NCI-H345 treated with DMSO at 0.1 percent for 48 hours (cell line): ENCODE measurements around the gene TRAF3IP1.
"Not testable (repeated sequence)": the region's sequence is repeated elsewhere in the genome, so short reads cannot be mapped to it uniquely, and the experiment has no call there.

ENCODE experiments used
- DNase-seq: peaks from one replicate; lab custom pipeline; 2025; ENCODE audit not compliant: unreplicated experiment; lab: John Stamatoyannopoulos, UW

TRAF3IP1 gene

DNA sequence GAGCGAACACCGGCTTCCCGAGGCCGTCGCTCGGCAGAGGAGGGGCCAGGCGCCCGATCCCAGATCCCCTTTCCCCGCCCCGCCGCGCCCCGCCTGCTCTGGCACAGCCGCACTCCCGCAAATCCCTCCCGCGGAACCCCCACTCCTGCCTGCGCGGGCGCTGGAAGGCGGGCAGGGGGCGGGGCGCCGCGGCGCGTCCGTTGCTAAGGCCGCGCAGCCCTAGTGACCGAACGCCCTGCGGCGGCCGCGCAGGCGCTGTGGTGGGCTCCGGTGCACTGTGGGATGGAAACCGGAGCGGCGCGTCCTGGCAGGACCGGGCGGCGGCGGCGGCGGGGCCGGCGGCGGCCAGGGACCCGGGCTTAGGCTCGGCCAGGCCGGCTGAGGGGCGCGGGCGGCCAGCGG lies at the start of gene TRAF3IP1:
Gene TRAF3IP1, plus strand, starts transcription at position 273 of the 402 bp plus-strand sequence. CDS start 145 bp downstream, outside the sequence.
- DNase-seq = peak; percentile 80

DNA sequence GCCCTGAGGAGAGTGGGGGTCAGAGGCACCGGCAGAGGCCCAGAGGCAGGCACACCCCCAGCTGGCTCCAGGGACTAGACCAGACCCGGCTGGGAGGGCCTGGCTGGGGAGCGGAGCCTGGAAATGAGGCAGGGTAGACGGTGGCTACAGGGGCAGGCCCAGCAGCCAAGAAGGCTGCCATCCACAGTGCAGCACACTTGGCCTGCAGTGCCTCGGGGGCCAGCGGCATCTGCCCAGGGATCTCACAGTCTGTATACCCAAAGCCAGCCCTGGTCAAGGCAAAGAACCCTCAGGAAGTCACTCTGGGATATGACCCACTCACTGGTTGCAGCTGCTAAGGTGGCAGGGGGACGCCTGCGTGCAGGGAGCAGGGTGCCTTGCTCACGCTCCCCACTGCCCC lies 49.7 kb upstream of the TRAF3IP1 start:
- no peak for DNase-seq

DNA sequence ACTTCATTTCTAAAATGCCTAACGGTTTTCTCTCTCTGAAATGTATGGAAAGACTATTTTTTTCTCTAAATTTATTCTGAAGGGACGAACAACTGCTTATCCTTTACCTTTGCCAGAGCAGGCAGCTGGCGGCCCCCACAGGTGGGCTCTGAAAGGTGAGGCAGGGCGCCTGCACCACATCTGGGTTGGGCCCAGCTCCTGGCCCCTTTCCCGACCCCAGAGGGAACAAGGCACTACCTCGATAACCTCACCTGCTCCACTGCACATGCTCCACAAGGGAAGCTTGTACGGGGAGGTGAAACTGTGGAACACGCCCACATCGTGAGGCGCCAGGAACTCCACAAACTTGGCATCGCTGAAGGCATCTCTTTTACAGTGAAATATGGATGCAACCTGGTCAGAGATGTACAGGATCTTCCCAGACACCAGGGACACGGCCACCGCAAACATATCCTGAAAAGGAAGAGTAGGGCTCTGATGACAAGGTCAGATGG lies 49.2 kb upstream of the TRAF3IP1 start:
- DNase-seq = no peak

DNA sequence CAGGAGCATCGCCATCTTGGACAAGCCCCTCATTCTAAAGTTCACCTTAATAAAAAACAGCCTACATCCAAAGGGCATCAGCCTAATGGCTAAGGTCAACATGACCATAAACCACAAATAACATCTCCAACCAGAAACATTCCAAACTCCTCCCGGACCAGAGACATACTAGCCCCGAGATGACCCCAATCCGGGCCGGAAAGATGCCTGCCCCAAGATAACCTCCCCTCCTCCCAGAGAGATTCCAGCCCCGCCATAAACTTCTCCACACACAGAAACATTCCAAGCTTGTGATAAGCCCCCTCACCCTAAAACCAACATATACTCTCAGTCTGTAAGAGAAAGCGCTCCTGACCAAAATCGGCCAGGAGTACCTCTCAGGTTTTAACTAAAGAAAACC lies 48.6 kb upstream of the TRAF3IP1 start:
- not testable (repeated sequence) for DNase-seq

GRCh38 chr2:238272156-238272555 lies 48.2 kb upstream of the TRAF3IP1 start:
- no peak for DNase-seq

DNA sequence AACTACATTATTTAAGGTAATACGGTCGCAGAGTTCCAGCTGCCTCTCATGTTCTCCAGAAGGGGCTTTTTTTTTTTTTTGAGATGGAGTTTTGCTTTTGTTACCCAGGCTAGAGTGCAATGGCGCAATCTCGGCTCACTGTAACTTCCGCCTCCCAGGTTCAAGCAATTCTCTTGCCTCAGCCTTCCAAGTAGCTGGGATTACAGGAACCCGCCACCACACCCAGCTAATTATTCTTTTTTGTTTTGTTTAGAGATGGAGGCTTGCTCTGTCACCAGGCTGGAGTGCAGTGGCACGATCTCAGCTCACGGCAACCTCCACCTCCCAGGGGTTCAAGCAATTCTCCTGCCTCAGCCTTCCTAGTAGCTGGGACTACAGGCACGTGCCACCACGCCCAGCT lies 46.9 kb upstream of the TRAF3IP1 start:
- not testable (repeated sequence) for DNase-seq

DNA sequence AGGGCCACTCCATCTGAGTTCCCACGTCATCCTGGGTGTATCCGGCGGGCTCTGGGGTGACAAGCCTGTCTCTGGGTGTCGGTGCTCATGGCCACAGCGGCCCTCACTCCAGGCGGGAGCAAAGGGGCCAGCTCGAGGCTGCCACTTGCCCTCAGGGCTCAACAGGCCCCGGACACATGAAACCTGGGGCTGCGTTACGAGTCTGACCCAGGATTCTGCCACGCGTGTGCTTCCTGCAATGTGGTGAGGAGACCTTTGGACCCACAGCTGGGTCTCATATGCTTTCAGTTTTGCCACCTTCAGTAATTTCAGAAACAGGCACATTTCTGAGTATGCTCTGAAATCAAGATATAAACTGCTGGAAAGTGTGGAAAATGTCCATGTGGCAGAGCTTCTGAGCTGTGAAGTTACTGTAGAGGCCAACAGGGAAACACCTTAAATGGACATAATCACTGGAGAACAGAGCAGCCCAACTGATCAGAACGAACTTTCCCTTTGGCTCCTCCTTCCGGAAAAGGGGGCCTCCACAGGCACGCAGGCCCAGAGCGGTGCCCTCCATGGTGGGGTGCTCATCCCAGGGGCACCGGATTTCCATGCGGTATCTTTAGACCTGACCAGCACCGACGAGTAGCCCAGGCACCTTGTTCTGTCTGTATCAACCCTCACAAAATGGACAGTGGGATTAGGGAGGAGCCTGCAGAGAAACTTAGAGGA lies 46.0 kb upstream of the TRAF3IP1 start:
- DNase-seq = no peak

DNA sequence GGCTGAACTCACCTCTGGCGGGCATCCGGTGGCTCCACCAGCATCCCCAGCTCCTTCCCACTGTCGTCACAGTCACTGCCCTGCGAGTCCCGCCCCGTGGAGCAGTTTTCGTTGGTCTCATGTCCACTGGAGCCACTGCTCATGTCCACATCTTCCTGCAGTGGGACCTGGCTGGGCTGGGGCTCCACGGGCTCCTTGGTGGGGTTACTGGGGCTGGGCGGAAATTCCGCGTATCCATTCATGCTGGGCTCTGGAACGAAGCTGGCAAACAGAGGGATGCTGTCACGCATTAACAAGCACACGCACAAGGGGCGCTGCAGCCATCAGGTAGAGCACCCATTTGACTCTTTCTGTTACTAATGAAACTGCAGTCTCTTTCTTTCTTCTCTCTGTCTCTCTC lies 42.6 kb upstream of the TRAF3IP1 start:
- DNase-seq = no peak

DNA sequence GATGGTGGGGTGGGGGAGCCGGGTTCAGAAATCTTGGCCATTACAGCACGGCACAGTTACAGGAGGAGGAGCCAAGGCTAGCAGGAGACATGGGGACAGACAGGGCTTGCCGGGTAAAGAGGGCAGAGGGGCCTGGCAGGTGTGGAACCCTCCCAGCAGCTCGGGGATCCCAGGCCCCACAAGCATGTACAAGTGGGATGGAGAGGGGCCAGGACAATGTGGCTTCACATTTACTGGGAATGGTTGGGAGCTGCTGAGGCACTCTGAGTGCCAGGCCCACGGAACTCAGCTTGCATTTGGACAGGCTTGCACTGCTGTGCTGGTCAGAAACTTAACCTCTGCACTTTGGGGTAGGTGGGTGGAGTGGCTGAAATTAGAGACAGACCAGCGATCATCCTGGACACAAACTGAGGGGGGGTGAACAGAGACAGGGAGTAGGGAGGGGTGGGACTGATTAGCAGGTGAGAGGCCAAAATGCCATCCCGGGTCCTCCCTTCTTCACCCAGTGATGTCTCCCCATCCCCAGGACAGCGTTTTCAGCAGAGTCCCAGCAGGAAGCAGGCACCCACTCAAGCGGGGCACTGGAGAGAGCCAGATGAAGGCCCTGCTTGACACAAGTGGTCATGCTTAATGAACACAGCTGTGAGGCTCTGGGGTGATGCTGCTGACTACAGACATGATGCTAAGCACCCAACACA lies 41.5 kb upstream of the TRAF3IP1 start:
- DNase-seq = no peak

GRCh38 chr2:238279324-238279682 lies 41.0 kb upstream of the TRAF3IP1 start:
- no peak for DNase-seq

GRCh38 chr2:238280083-238280825 lies 40.1 kb upstream of the TRAF3IP1 start:
- DNase-seq = no peak

DNA sequence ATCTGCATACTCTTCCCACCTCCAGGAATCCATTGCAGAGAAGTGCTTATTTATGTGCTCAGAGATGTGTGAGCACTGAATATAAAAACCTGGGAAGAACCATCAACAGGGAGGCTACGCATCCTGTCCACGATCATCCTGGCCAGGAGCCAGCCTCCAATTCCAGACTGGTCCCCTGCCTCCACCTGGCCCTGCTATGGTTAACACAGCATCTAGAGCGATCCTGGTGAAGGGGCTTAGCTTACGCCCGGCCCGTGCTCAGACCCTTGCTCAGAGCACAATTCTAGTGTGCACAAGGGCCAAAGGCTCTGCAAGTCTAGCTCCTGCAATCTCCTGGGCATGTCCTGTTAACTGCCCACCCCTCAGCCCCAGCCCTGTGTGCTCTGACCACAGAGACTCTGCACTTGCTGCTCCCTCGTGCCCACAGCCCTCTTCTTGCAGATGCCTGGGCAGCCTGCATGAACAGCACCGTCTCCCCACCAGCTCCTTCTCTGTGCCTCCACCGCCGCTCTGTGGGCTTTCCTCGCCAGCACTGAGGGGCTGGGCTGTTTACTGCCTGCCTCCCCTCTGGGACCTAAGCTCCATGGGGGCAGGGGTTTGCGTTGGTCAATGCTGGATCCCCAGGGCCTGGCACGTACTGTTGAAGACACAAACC lies 38.4 kb upstream of the TRAF3IP1 start:
- no peak for DNase-seq

DNA sequence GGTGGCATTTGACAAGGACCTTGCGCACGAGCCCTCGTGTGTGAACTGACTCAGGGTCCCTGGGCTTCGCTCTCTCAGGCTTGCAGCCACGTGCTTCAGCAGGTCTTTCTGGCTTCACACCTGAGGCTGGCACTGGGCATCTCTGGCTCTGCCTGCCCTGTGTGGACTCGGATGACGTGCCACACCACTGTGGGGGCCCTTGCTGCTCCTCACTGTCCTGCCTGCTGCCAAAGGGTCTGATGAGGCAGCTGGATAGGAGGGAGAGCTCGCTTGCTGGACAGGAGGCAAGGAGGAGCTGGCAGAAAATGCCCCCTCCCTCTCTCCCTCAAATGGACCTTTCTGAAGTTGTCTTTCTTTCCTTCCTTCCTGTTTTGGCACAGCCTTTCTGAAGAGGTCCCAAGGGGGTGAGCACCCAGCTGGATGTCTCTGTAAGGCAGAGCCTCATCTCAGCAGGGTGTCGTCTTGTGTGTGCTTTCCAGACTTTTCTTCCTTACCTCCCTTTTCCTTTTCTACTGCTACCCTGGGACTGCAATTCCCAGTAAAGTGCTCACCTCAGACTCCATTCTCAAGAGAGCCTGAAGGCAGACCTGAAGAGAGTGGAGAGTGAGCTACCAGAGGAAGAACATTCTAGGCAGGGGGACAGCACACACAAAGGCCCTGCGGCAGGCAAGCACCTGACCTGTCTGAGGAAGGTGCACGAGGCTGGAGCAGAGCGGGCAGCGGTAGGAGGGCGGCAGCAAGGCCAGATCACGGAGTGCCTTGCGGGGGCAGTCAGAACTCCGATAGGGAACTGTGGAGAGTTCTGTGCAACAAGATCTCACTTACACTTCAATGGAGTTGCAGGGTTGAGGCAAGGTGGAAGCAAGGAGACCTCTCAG lies 37.2 kb upstream of the TRAF3IP1 start:
- DNase-seq = no peak

DNA sequence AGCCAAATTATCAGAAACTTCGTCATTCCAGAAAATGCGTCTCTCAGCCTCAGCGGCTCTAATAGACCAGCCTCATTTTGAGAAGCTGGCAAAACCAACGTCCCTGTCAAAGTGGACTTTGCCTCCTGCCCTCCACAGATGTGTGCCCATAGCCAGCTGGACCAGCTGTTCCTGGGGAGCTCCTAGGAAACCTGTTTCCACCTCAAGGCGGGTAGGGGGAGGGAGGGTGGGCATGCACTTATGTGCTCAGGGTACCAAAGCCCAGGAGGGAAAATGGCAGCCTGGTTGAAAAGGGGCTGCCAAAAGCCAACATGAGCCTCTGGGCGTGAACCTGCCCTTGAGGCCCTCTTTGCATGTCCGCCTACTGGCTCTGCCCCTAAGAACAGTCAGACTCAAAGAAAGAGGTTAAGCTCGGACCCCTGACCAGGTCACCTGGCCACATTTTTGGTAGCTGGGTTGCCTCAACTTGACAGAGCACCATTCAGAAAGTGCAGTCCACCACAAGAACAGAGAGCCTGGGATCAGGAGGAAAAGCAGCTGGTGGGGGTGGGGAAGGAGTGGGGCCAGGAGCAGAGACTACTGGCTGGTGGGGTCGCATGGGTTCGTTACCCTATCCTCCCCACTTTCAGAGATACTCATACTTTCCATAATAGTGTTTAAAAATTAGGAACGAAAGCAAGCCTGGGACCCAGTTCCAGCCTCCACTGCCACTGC lies 35.4 kb upstream of the TRAF3IP1 start:
- DNase-seq = no peak

DNA sequence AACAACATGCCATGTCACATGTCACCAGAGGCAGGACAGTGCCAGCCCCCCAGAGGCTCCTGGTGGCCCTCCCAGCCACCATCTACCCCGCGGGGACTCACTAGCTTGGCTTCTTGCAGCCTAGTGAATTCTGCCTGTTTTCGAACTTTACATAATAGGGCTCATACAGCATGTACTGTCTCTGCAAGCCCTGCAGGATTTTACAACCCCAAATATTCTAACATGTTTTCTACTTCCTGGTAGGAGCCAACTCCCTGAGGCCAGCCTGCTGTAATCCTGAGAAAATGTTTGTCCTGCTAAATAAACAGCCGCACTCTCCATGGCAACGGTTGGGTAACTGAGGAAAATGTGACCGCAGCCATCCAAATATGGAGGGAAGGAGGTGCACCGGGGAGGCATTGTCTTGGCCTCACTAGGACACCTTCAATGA lies 34.6 kb upstream of the TRAF3IP1 start:
- DNase-seq = no peak

- DNase-seq = no peak
Observed at GRCh38 chr2:238286095-238286494, 34.2 kb upstream of the TRAF3IP1 start.

GRCh38 chr2:238286551-238286950 lies 33.8 kb upstream of the TRAF3IP1 start:
- no peak for DNase-seq

- DNase-seq = no peak
Observed at GRCh38 chr2:238286987-238287736, 33.2 kb upstream of the TRAF3IP1 start.
